ENCODE data around the gene RMI2.

Gene RMI2

DNA sequence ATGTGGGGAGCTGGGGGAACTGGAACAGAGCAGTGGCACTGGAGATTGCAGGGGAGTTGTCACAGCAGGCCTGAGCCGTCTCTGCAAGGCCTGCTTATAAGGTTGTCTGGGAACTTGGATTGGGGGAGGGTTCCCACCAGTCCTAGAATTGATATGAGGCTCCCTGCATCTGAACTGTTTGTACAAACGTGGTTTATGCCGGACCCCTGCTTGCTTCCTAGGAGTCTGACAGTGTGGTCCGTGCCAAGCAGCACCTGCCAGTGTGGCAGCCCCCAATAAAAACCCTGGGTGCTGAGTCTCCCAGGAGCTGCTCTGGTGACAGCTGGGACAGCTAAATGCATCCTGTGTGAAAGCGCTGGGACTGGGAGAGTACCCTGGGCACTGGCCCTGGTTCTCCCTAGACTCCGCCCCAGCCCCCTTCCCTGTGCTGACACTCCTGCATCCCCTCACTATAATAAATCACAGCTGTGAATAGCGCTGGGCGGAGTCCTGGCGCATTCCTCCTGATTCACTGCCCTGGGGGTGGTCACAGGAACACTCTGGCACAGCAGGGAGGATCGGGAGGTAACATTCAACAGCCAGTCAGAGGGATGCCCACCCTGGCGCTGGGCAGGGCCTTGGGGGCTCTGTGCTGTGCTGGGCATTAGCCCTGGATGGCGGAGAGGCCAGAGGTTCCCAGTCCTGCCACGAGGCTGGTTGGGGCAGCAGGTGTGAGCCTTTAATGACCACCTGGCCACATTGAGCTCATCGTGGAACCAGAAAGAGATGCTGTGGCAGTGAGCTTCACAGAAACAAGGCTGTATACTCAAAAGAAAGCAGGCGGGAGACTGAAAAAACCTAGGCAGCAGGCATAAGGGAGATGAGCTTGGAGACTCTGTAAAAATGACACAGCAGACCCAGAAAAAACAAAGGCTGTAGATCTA is 45.6 kb downstream of the RMI2 start:
- POLR2A ChIA-PET: no interaction called here
- no peak for TF ChIP-seq ELF4 (IDR thresholded peaks at IDR 0.05)
- TF ChIP-seq ARNT (IDR thresholded peaks at IDR 0.05): no peak
- TF ChIP-seq, protein P1, sequence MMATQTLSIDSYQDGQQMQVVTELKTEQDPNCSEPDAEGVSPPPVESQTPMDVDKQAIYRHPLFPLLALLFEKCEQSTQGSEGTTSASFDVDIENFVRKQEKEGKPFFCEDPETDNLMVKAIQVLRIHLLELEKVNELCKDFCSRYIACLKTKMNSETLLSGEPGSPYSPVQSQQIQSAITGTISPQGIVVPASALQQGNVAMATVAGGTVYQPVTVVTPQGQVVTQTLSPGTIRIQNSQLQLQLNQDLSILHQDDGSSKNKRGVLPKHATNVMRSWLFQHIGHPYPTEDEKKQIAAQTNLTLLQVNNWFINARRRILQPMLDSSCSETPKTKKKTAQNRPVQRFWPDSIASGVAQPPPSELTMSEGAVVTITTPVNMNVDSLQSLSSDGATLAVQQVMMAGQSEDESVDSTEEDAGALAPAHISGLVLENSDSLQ (IDR thresholded peaks at IDR 0.05): peak; percentile 51; the same call in 1 of the 2 replicates
- no peak for TF ChIP-seq L3MBTL2 (conservative IDR thresholded peaks at IDR 0.05)
- CTCF ChIA-PET: no interaction called here
- DNase-seq (ENCODE audit: extremely low spot score): no peak

DNA sequence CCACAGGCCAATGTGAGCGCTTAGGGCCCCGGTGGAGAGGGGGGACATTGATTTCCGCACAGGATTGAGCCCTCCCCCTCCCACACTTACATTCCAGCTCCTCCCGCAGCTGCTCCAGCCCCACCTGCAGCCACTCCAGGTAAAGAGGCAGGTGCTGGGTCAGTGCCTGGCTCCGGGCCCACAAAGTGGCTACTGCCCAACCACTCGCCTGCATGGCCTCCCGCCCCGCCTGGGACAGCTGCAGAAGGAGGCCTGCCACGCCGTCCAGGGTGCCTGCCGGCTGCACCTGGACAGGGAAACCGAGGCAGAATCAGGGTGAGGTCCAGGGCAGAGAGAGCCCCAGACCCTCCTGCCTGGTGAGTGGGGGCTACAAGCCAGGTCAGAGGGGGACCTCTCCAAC is 46.3 kb downstream of the RMI2 start:
- ChIA-PET POLR2A (no interaction called here), CTCF (no interaction called here)
- TF ChIP-seq SUZ12 (IDR thresholded peaks at IDR 0.05): no peak
- TF ChIP-seq FOXA1 (IDR thresholded peaks at IDR 0.05): no peak
- TF ChIP-seq FOXM1 (IDR thresholded peaks at IDR 0.05; ENCODE audit: borderline replicate concordance): no peak
- TF ChIP-seq NFRKB (IDR thresholded peaks at IDR 0.05): no peak
- TF ChIP-seq TARDBP (IDR thresholded peaks at IDR 0.05): no peak
- TF ChIP-seq HDGF (IDR thresholded peaks at IDR 0.05; ENCODE audit: borderline replicate concordance): no peak
- TF ChIP-seq SP1 (IDR thresholded peaks at IDR 0.05): no peak
- no peak for TF ChIP-seq ZNF384 (IDR thresholded peaks at IDR 0.05)
- TF ChIP-seq FOXK2 (IDR thresholded peaks at IDR 0.05): no peak
- TF ChIP-seq ARNT (IDR thresholded peaks at IDR 0.05): no peak
- TF ChIP-seq, protein P1 (IDR thresholded peaks at IDR 0.05): no peak
- no peak for TF ChIP-seq LEF1 (IDR thresholded peaks at IDR 0.05; ENCODE audit: borderline replicate concordance)
- TF ChIP-seq ELF4 (IDR thresholded peaks at IDR 0.05): no peak
- TF ChIP-seq CTBP1 (IDR thresholded peaks at IDR 0.05; ENCODE audit: borderline replicate concordance): no peak
- no peak for TF ChIP-seq BHLHE40 (IDR thresholded peaks at IDR 0.05; ENCODE audit: borderline replicate concordance)
- no peak for TF ChIP-seq L3MBTL2 (conservative IDR thresholded peaks at IDR 0.05)
- no peak for DNase-seq (ENCODE audit: extremely low spot score)

DNA sequence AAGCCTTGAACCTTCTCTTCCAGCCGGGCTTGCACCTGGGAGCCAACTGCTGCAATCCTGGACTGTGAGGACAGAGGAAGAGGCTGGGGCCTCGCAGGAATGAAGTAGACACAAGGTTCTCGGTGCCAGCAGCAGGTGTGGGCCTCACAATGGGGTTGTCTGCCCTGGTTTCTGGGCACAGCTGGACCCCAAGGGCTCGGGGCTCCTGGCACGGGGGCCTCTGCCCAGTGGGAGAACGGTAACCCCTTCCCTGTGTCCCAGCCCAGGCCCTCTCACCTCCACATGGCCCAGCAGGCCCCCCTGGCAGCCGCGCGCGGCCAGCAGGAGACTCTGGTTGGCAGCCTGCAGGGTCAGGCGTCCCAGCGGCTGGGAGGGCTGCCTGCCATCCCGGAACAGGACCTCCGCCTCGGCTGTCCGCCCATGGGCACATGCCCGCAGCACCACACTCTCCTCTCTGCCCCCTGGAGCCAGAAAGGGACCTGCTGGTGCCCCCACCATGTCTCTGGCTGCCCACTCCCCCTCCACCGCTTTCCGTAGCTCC is 46.9 kb downstream of the RMI2 start:
- no peak for TF ChIP-seq SP1 (IDR thresholded peaks at IDR 0.05)
- no peak for TF ChIP-seq FOXM1 (IDR thresholded peaks at IDR 0.05; ENCODE audit: borderline replicate concordance)
- no peak for TF ChIP-seq LEF1 (IDR thresholded peaks at IDR 0.05; ENCODE audit: borderline replicate concordance)
- TF ChIP-seq NFRKB (IDR thresholded peaks at IDR 0.05): no peak
- TF ChIP-seq ELF4 (IDR thresholded peaks at IDR 0.05): no peak
- no peak for TF ChIP-seq FOXA1 (IDR thresholded peaks at IDR 0.05)
- TF ChIP-seq BHLHE40 (IDR thresholded peaks at IDR 0.05; ENCODE audit: borderline replicate concordance): no peak
- TF ChIP-seq, protein P1 (IDR thresholded peaks at IDR 0.05): no peak
- TF ChIP-seq HDGF (IDR thresholded peaks at IDR 0.05; ENCODE audit: borderline replicate concordance): no peak
- no peak for TF ChIP-seq CTBP1 (IDR thresholded peaks at IDR 0.05; ENCODE audit: borderline replicate concordance)
- TF ChIP-seq ZNF384 (IDR thresholded peaks at IDR 0.05): no peak
- no peak for TF ChIP-seq ARNT (IDR thresholded peaks at IDR 0.05)
- no peak for TF ChIP-seq SUZ12 (IDR thresholded peaks at IDR 0.05)
- no peak for DNase-seq (ENCODE audit: extremely low spot score)
- ChIA-PET POLR2A (no interaction called here), CTCF (no interaction called here)

DNA sequence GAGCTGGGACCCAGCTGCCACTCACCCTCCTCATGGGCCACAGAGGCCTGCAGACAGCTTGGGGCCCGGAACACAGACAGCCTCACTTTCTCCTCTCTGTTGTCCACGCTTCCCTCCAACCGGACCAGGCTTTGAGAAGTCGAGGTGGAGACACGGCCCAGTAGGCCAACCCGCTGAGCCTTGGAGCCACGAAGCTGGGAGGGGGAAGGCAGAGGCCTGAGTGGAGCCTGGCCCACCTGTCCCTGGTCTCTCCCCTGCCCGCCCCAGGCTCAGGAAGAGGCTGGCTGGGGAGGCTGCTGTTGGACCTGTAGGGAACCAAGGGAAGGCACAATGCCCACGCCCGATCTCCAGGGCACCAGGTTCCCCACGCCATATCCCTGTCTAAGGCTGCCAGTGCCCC is 48.1 kb downstream of the RMI2 start:
- CTCF ChIA-PET: no interaction called here
- no peak for TF ChIP-seq ELF4 (IDR thresholded peaks at IDR 0.05)
- DNase-seq (ENCODE audit: extremely low spot score): no peak
- POLR2A ChIA-PET: no interaction called here

DNA sequence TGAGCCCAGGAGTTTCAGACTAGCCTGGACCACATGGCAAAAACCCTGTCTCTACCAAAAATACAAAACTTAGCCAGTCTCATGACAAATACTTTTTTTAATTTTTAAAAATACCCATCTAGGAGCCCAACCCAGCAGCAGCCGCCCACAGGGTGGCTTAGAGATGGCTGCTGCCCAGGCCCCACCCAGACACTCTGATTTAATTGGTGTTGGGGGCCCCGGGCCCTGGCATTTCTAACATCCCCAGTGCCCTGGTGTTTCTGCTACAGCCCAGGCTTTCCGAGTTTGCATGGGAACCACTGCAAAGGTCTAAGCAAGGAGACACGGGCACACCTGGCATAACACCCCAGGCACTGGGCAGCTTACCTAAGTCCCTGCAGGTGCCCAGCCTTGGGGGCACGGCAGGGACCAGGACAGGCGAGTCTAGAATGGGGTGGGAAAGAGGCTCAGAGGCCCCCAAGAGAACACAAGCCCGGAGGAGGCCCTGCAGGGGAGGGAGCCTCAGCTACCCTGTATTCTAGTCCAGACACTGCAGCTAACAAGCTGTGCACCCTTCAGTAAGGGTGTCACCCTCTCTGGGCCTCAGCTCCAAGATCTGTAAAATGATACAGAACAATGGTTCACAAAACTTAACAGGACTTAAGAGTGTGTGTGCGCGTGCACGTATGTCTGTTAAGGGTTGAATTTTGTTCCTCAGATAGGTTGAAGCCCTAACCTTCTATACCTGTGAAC is 48.8 kb downstream of the RMI2 start:
- TF ChIP-seq CTBP1 (IDR thresholded peaks at IDR 0.05; ENCODE audit: borderline replicate concordance): no peak
- no peak for TF ChIP-seq FOXM1 (IDR thresholded peaks at IDR 0.05; ENCODE audit: borderline replicate concordance)
- TF ChIP-seq FOXK2 (IDR thresholded peaks at IDR 0.05): no peak
- TF ChIP-seq ELF4 (IDR thresholded peaks at IDR 0.05): no peak
- TF ChIP-seq BHLHE40 (IDR thresholded peaks at IDR 0.05; ENCODE audit: borderline replicate concordance): no peak
- TF ChIP-seq ZNF384 (IDR thresholded peaks at IDR 0.05): no peak
- TF ChIP-seq SUZ12 (IDR thresholded peaks at IDR 0.05): no peak
- TF ChIP-seq NFRKB (IDR thresholded peaks at IDR 0.05): no peak
- no peak for TF ChIP-seq HDGF (IDR thresholded peaks at IDR 0.05; ENCODE audit: borderline replicate concordance)
- TF ChIP-seq, protein P1 (IDR thresholded peaks at IDR 0.05): no peak
- TF ChIP-seq ARNT (IDR thresholded peaks at IDR 0.05): no peak
- ChIA-PET CTCF (no interaction called here), POLR2A (no interaction called here)
- no peak for DNase-seq (ENCODE audit: extremely low spot score)

Measured in HEK293T (cell line).